CD4-positive, alpha-beta memory T cell (primary cell): ENCODE results near the gene FBXO48. TPM values are rescaled to one million over a fixed set of nuclear protein-coding genes. Genes with fewer than 3 reads are reported as not detected.
A peak's percentile ranks its signal among the peaks of the same experiment; 100 is the strongest.

Experiments
- CTCF ChIA-PET: fragments of 350-600 bp; sonication (Branson Sonifier 250); formaldehyde crosslinking; loops from one replicate; lab custom pipeline; 2021; ENCODE audit warnings: inconsistent platforms; ENCODE audit not compliant: partially characterized antibody; lab: Charles Lee
- POLR2A ChIA-PET: fragments of 350-600 bp; sonication (Branson Sonifier 250); formaldehyde crosslinking; loops from one replicate; lab custom pipeline; 2021; ENCODE audit not compliant: partially characterized antibody; lab: Charles Lee
- DNase-seq, 5 donors: peaks; one replicate each; pipeline versions ENCODE4 v3.0.0 to v3.0.0-alpha.2; 2020 to 2022; ENCODE audit warnings: mixed read lengths in 1 of 5
- H3K27ac ChIP-seq: one replicate; pipeline ENCODE4 v1.7.0; 2013; ENCODE audit warnings: low read depth, low read length
- H3K27me3 ChIP-seq: 2 replicates; pipeline ENCODE4 v1.7.0; 2013; ENCODE audit warnings: mild to moderate bottlenecking, low read length, moderate library complexity; ENCODE audit not compliant: insufficient read depth
- H3K36me3 ChIP-seq: 2 replicates; pipeline ENCODE4 v1.7.0; 2013; ENCODE audit warnings: mild to moderate bottlenecking, low read length, moderate library complexity; ENCODE audit not compliant: insufficient read depth
- H3K4me1 ChIP-seq: 2 replicates; pipeline ENCODE4 v1.7.0; 2013; ENCODE audit warnings: mild to moderate bottlenecking, low read length, moderate library complexity; ENCODE audit not compliant: insufficient read depth
- H3K4me3 ChIP-seq, 2 donors: one replicate each; pipeline ENCODE4 v1.7.0; 2013; ENCODE audit warnings: low read length in 2 of 2, mild to moderate bottlenecking in 1 of 2
- H3K9me3 ChIP-seq, 2 donors: one replicate each; pipeline ENCODE4 v1.7.0; 2013; ENCODE audit warnings: low read length in 2 of 2, control low read depth in 1 of 2; ENCODE audit not compliant: control insufficient read depth in 1 of 2
- H3K27ac Mint-ChIP-seq, 7 donors: one replicate each; pipeline ENCODE4 v1.8.0; 2020 to 2021; ENCODE audit warnings: mixed read lengths in 7 of 7, mild to moderate bottlenecking in 6 of 7, inconsistent platforms in 3 of 7, moderate library complexity in 3 of 7
- H3K27me3 Mint-ChIP-seq, 2 donors: one replicate each; pipeline ENCODE4 v1.8.0; 2020 to 2021; ENCODE audit warnings: mixed read lengths in 2 of 2
- H3K36me3 Mint-ChIP-seq, 2 donors: one replicate each; pipeline ENCODE4 v1.8.0; 2020 to 2021; ENCODE audit warnings: mixed read lengths in 2 of 2, inconsistent platforms in 1 of 2, mild to moderate bottlenecking in 1 of 2
- H3K4me1 Mint-ChIP-seq, 4 donors: one replicate each; pipeline ENCODE4 v1.8.0; 2020 to 2021; ENCODE audit warnings: mixed read lengths in 4 of 4, mild to moderate bottlenecking in 1 of 4
- H3K4me3 Mint-ChIP-seq, 8 donors: one replicate each; pipeline ENCODE4 v1.8.0; 2020 to 2021; ENCODE audit warnings: mixed read lengths in 8 of 8, mild to moderate bottlenecking in 7 of 8, moderate library complexity in 6 of 8, inconsistent platforms in 3 of 8
- H3K9me3 Mint-ChIP-seq, 8 donors: one replicate each; pipeline ENCODE4 v1.8.0; 2020 to 2021; ENCODE audit warnings: mixed read lengths in 8 of 8, mild to moderate bottlenecking in 5 of 8, inconsistent platforms in 3 of 8, moderate library complexity in 1 of 8
- intact Hi-C: fragments of 100-400 bp; cut with micrococcal nuclease; formaldehyde crosslinking; loops from one replicate; pipeline ENCODE4 v1.15.1; 2023
- polyA plus RNA-seq, 2 donors: library from polyadenylated mRNA; unstranded; fragments of 300-500 nt; fragmentation: Illumina TruSeq; gene quantifications; one replicate each; pipeline ENCODE4 v1.2.3, GENCODE V29; 2021
- total RNA-seq, 2 experiments: library from RNA; stranded (reverse); gene quantifications; one replicate each; pipeline ENCODE4 v1.2.3, GENCODE V29; 2021

FBXO48 gene
- total and polyA plus RNA-seq, 4 experiments from 2014 or later = 0.67 to 6.5 (median 3.8) TPM

GRCh38 chr2:68472796-68473414, 5.8 kb upstream of the FBXO48 start:
- H3K4me3 Mint-ChIP-seq = no peak overlapping the region
- POLR2A ChIA-PET = no interaction called here
- H3K27me3 Mint-ChIP-seq = no peaks in the 10 kb centered on the region
- Histone ChIP-seq H3K36me3 (no peaks in the 10 kb centered on the region), H3K4me1 (peaks cover 13% of the 10 kb centered on the region), H3K27me3 (no peaks in the 10 kb centered on the region), H3K9me3 (no peaks in the 10 kb centered on the region), H3K27ac (no peak overlapping the region), H3K4me3 (no peak overlapping the region)
- CTCF ChIA-PET = interaction anchor here (1.1 to 3.8 kb wide), 4 partner anchors 9 to 123 kb away, joined by 3 to 25 read pairs (median 9); no protein-coding TSS in a partner anchor
- H3K27ac Mint-ChIP-seq = no peak overlapping the region
- intact Hi-C loops = no loop called here
- H3K4me1 Mint-ChIP-seq = peaks cover 6 to 17% (median 10%) of the 10 kb centered on the region in 4 donors
- no peaks in the 10 kb centered on the region for H3K9me3 Mint-ChIP-seq
- no peaks in the 10 kb centered on the region for H3K36me3 Mint-ChIP-seq
- DNase-seq = no peak

GRCh38 chr2:68471385-68471784, 4.3 kb upstream of the FBXO48 start:
- Histone ChIP-seq H3K27me3 (no peaks in the 10 kb centered on the region), H3K4me3 (no peak overlapping the region), H3K27ac (no peak overlapping the region), H3K36me3 (no peaks in the 10 kb centered on the region), H3K4me1 (peaks cover 15% of the 10 kb centered on the region), H3K9me3 (no peaks in the 10 kb centered on the region)
- Mint-ChIP-seq H3K9me3 (no peaks in the 10 kb centered on the region), H3K27me3 (no peaks in the 10 kb centered on the region), H3K4me3 (no peak overlapping the region), H3K4me1 (peaks cover 7 to 31% (median 13%) of the 10 kb centered on the region in 4 donors), H3K27ac (no peak overlapping the region), H3K36me3 (peaks cover 0 to 9% of the 10 kb centered on the region in 2 donors)
- ChIA-PET CTCF (no interaction called here), POLR2A (no interaction called here)
- DNase-seq = no peak
- intact Hi-C loops = no loop called here

- H3K27me3 Mint-ChIP-seq = no peaks in the 10 kb centered on the region
- no peak for DNase-seq
- no peak overlapping the region for H3K4me3 Mint-ChIP-seq
- no peak overlapping the region for H3K27ac ChIP-seq
- H3K27ac Mint-ChIP-seq = no peak overlapping the region
- H3K4me3 ChIP-seq = no peak overlapping the region
- peaks cover 17 to 46% (median 26%) of the 10 kb centered on the region in 4 donors for H3K4me1 Mint-ChIP-seq
- H3K4me1 ChIP-seq = peaks cover 29% of the 10 kb centered on the region
- no peaks in the 10 kb centered on the region for H3K36me3 ChIP-seq
- ChIA-PET CTCF (interaction anchor here (9.0 kb wide), 1 partner anchor 125 kb away, joined by 149 read pairs; no protein-coding TSS in a partner anchor), POLR2A (interaction anchor here (4.5 to 5.1 kb wide), 2 partner anchors 18 to 36 kb away, joined by 17 to 41 read pairs; no protein-coding TSS in a partner anchor)
- no peaks in the 10 kb centered on the region for H3K9me3 ChIP-seq
- peaks cover 0 to 12% of the 10 kb centered on the region in 2 donors for H3K36me3 Mint-ChIP-seq
- no peaks in the 10 kb centered on the region for H3K9me3 Mint-ChIP-seq
- no peaks in the 10 kb centered on the region for H3K27me3 ChIP-seq
- intact Hi-C loops = loop anchor here (5.0 kb wide), 3 partner anchors 47 to 297 kb away; partner anchors contain the start of gene PPP3R1
These were observed 2.8 kb upstream of the FBXO48 start for GRCh38 chr2:68469935-68470334.

- Mint-ChIP-seq H3K27me3 (no peaks in the 10 kb centered on the region), H3K4me3 (peak overlapping the region in 4 of 8 donors; percentile 45 to 97 (median 74)), H3K9me3 (no peaks in the 10 kb centered on the region), H3K27ac (peak overlapping the region in 5 of 7 donors; percentile 31 to 77 (median 53)), H3K4me1 (peaks cover 25 to 55% (median 35%) of the 10 kb centered on the region in 4 donors), H3K36me3 (peaks cover 0 to 12% of the 10 kb centered on the region in 2 donors)
- DNase-seq = no peak
- CTCF ChIA-PET = interaction anchor here (1.1 to 9.0 kb wide), 6 partner anchors 13 to 457 kb away, joined by 3 to 149 read pairs (median 36); no protein-coding TSS in a partner anchor
- H3K4me1 ChIP-seq = peaks cover 39% of the 10 kb centered on the region
- H3K4me3 ChIP-seq = no peak overlapping the region
- H3K27ac ChIP-seq = no peak overlapping the region
- H3K36me3 ChIP-seq = no peaks in the 10 kb centered on the region
- intact Hi-C loops = loop anchor here (5.0 kb wide), 3 partner anchors 48 to 298 kb away; partner anchors contain the start of gene PPP3R1
- H3K9me3 ChIP-seq = no peaks in the 10 kb centered on the region
- POLR2A ChIA-PET = interaction anchor here (1.2 to 5.1 kb wide), 5 partner anchors 19 to 456 kb away, joined by 3 to 41 read pairs (median 13); partner anchors contain the start of gene ARHGAP25
- H3K27me3 ChIP-seq = no peaks in the 10 kb centered on the region
These were observed 1.7 kb upstream of the FBXO48 start for GRCh38 chr2:68468801-68469200.

GRCh38 chr2:68466778-68467076, 367 bp downstream of the FBXO48 start:
- H3K27me3 ChIP-seq = no peaks in the 10 kb centered on the region
- H3K27ac ChIP-seq = peak overlapping the region; percentile 96
- Mint-ChIP-seq H3K27ac (peak overlapping the region; percentile 89 to 98 (median 97)), H3K9me3 (no peaks in the 10 kb centered on the region), H3K4me3 (peak overlapping the region; percentile 90 to 97 (median 96)), H3K36me3 (peaks cover 0 to 12% of the 10 kb centered on the region in 2 donors), H3K4me1 (peaks cover 25 to 55% (median 38%) of the 10 kb centered on the region in 4 donors), H3K27me3 (no peaks in the 10 kb centered on the region)
- intact Hi-C loops = loop anchor here (1.0 to 5.0 kb wide), 8 partner anchors 51 to 459 kb away; partner anchors contain the start of genes PNO1 and PPP3R1
- CTCF ChIA-PET = interaction anchor here (0.8 to 9.0 kb wide), 18 partner anchors 13 to 459 kb away, joined by 3 to 149 read pairs (median 5); no protein-coding TSS in a partner anchor
- no peaks in the 10 kb centered on the region for H3K36me3 ChIP-seq
- peak overlapping the region; percentile 85 to 98 for H3K4me3 ChIP-seq
- peaks cover 45% of the 10 kb centered on the region for H3K4me1 ChIP-seq
- DNase-seq = peak in 1 of 5 donors; percentile 17
- POLR2A ChIA-PET = interaction anchor here (0.5 to 5.1 kb wide), 29 partner anchors 8 to 459 kb away, joined by 3 to 41 read pairs (median 6); partner anchors contain the start of genes ARHGAP25, PNO1 and PPP3R1
- no peaks in the 10 kb centered on the region for H3K9me3 ChIP-seq

GRCh38 chr2:68466361-68466777, 725 bp downstream of the FBXO48 start:
- H3K36me3 Mint-ChIP-seq = peaks cover 0 to 12% of the 10 kb centered on the region in 2 donors
- H3K4me1 Mint-ChIP-seq = peaks cover 25 to 55% (median 38%) of the 10 kb centered on the region in 4 donors
- H3K9me3 ChIP-seq = no peaks in the 10 kb centered on the region
- peaks cover 45% of the 10 kb centered on the region for H3K4me1 ChIP-seq
- H3K27me3 Mint-ChIP-seq = no peaks in the 10 kb centered on the region
- H3K36me3 ChIP-seq = no peaks in the 10 kb centered on the region
- ChIA-PET CTCF (interaction anchor here (0.8 to 9.0 kb wide), 22 partner anchors 13 to 459 kb away, joined by 3 to 149 read pairs (median 6); no protein-coding TSS in a partner anchor), POLR2A (interaction anchor here (0.5 to 5.1 kb wide), 28 partner anchors 8 to 451 kb away, joined by 3 to 41 read pairs (median 6); partner anchors contain the start of genes ARHGAP25, PNO1 and PPP3R1)
- H3K27ac ChIP-seq = peak overlapping the region; percentile 96
- H3K27me3 ChIP-seq = no peaks in the 10 kb centered on the region
- H3K27ac Mint-ChIP-seq = peak overlapping the region; percentile 89 to 98 (median 97)
- peak; percentile 67 to 88 (median 72) for DNase-seq
- H3K4me3 ChIP-seq = peak overlapping the region; percentile 85 to 98
- intact Hi-C loops = loop anchor here (2.0 to 5.0 kb wide), 4 partner anchors 51 to 301 kb away; partner anchors contain the start of gene PPP3R1
- H3K4me3 Mint-ChIP-seq = peak overlapping the region; percentile 90 to 97 (median 96)
- no peaks in the 10 kb centered on the region for H3K9me3 Mint-ChIP-seq
